BJ (cell line): ENCODE results near the gene ACAD11. TPM values are rescaled to one million over a fixed set of nuclear protein-coding genes. Genes with fewer than 3 reads are reported as not detected.
"Not testable (repeated sequence)": the region's sequence is repeated elsewhere in the genome, so short reads cannot be mapped to it uniquely, and the experiment has no call there.

ENCODE experiments used
- CTCF ChIA-PET: fragments of 350-600 bp; formaldehyde crosslinking; extraction: SDS; loops from one replicate; lab custom pipeline; 2021; ENCODE audit warnings: antibody characterized with exemption, inconsistent platforms; lab: Yijun Ruan, JAX
- POLR2A ChIA-PET: fragments of 300-600 bp; sonication (Branson Sonifier 250); formaldehyde crosslinking; extraction: SDS; loops from one replicate; lab custom pipeline; 2021; ENCODE audit warnings: antibody characterized with exemption; lab: Charles Lee
- DNase-seq: peaks from one replicate; pipeline ENCODE4 v3.0.0-alpha.2; 2011; ENCODE audit warnings: low read depth
- H3K27me3 ChIP-seq: 2 replicates; pipeline ENCODE4 v1.6.0; 2011; ENCODE audit warnings: low read length; ENCODE audit not compliant: control insufficient read depth, insufficient read depth
- H3K36me3 ChIP-seq: 2 replicates; pipeline ENCODE4 v1.5.1; 2011; ENCODE audit warnings: low read length; ENCODE audit not compliant: control insufficient read depth, insufficient read depth
- H3K4me3 ChIP-seq: 2 replicates; pipeline ENCODE4 v1.5.1; 2011; ENCODE audit warnings: low read depth, mild to moderate bottlenecking, control low read depth, low read length
- polyA plus RNA-seq: library from polyadenylated mRNA; depleted of rRNA; stranded (reverse); fragments of >200 nt; gene quantifications from 2 replicates; pipeline ENCODE4 v1.2.3, GENCODE V29; 2011
- TF ChIP-seq, protein P1 (sequence below): IDR thresholded peaks from 2 replicates; pipeline ENCODE4 v1.5.1; 2011; ENCODE audit warnings: low read depth, mild to moderate bottlenecking, control low read depth, inconsistent platforms, low read length, moderate library complexity; ENCODE audit not compliant: insufficient read depth

ACAD11 gene
- polyA plus RNA-seq, 1 experiment, result 19.6 TPM

DNA sequence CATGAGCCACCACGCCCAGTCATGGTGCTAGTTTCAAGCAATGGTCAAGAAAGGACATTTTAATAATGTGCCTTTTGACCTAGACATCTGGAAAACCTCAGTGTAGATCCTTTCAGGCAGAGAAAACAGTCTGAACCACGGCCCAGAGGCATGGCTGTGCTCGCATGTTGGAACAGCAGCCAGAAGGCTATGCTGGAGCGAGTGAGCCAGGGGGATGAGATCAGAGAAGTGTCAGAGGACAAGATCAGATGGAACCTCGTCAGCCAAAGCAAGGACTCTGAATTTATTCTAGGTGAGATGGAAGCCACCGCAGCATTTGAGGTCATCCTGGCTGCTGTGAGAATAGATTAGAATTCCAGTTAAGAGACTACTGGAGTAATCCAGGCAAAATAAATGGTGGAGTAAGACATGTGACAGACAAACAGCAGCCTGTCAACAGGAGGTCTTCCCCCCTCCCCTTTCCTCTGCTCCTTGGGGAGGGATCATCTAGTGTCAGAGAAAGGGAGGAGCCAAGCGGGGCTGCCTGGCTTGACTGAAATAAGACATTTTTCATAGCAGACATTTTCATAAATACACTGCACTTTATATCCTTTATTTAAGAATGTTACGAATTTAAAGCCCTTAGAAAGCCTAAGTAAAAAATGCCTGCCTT, 103.0 kb downstream of the ACAD11 start:
- CTCF ChIA-PET, result interaction anchor here (1.3 kb wide), 1 partner anchor 17 kb away, joined by 3 read pairs; no protein-coding TSS in a partner anchor
- POLR2A ChIA-PET, result no interaction called here
- TF ChIP-seq, protein P1, sequence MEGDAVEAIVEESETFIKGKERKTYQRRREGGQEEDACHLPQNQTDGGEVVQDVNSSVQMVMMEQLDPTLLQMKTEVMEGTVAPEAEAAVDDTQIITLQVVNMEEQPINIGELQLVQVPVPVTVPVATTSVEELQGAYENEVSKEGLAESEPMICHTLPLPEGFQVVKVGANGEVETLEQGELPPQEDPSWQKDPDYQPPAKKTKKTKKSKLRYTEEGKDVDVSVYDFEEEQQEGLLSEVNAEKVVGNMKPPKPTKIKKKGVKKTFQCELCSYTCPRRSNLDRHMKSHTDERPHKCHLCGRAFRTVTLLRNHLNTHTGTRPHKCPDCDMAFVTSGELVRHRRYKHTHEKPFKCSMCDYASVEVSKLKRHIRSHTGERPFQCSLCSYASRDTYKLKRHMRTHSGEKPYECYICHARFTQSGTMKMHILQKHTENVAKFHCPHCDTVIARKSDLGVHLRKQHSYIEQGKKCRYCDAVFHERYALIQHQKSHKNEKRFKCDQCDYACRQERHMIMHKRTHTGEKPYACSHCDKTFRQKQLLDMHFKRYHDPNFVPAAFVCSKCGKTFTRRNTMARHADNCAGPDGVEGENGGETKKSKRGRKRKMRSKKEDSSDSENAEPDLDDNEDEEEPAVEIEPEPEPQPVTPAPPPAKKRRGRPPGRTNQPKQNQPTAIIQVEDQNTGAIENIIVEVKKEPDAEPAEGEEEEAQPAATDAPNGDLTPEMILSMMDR, result no peak
- Histone ChIP-seq H3K36me3 (no peaks in the 10 kb centered on the region), H3K27me3 (no peaks in the 10 kb centered on the region), H3K4me3 (no peak overlapping the region)
- DNase-seq, result no peak

DNA sequence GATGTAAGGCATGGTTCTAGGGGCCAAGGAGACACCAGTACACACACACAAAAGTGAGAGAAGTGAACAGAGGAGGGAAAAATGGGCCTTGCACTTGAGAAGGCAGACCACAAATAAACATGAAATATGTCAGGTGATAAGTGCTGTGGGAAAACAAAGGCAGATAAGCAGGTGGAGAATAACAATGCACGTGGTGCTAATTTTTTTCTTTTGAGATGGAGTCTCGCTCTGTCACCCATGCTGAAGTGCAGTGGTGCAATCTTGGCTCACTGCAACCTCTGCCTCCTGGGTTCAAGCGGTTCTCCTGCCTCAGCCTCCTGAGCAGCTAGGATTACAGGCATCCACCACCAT, 103.6 kb downstream of the ACAD11 start:
- H3K36me3 ChIP-seq, H3K4me3 ChIP-seq, DNase-seq, POLR2A ChIA-PET, H3K27me3 ChIP-seq: not testable (repeated sequence)
- CTCF ChIA-PET, result interaction anchor here (1.7 kb wide), 1 partner anchor 20 kb away, joined by 3 read pairs; no protein-coding TSS in a partner anchor

DNA sequence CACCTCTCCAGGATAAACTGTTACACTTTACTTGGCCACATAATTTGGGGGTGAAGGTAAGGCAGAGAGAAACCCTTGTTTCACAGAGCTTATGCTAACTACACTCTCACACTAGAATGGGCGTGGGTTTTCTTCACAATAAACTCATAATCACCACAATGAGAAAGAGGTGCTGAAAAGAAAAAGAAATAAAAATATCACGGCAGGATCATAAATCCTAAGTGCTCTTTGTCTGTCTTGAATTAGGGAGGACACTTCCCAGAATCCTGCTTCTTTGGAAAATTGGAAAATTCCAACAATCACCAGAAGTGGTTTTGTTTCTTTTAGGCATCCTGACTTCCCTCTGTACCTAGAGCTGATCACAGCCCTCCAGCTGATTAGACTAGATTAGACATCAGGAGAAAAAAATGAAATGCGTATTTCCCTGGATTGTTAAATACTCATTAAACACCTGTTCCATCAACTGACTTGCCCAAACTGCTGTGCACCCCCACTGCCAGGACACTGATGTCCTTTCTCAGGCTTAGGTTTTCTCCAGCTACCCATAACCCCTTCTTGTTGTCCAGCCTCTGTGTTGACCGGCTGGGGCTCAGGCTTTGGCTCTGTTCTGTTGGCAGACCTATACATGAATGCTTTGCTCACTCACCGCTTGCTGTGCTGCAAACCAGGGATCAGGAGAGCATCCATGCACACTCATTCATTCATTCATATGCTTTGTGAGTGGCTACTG, 104.1 kb downstream of the ACAD11 start:
- TF ChIP-seq, protein P1, result no peak
- no peak for DNase-seq
- Histone ChIP-seq H3K4me3 (no peak overlapping the region), H3K27me3 (no peaks in the 10 kb centered on the region), H3K36me3 (no peaks in the 10 kb centered on the region)
- ChIA-PET CTCF (interaction anchor here (1.7 kb wide), 1 partner anchor 19 kb away, joined by 3 read pairs; no protein-coding TSS in a partner anchor), POLR2A (no interaction called here)

DNA sequence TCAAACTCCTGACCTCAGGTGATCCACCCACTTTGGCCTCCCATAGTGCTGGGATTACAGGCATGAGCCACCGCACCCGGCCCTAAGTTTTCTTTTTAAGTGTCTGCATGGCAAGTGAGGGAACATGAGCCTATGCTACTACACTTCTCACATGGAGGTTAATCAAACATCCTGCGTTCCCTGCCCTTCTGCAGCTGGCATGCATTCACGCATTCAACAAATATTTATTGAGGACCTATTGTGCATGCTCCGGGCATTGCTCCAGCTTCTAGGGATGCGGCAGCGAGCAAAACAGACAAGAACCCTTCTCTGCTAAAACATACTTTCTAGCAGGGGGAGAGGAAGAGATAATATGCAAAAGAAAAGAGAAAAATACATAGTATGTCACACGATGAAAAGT, 105.2 kb downstream of the ACAD11 start:
- CTCF ChIA-PET, result interaction anchor here (1.7 kb wide), 1 partner anchor 18 kb away, joined by 3 read pairs; no protein-coding TSS in a partner anchor
- H3K4me3 ChIP-seq, result no peak overlapping the region
- no peaks in the 10 kb centered on the region for H3K27me3 ChIP-seq
- TF ChIP-seq, protein P1, result no peak
- H3K36me3 ChIP-seq, result no peaks in the 10 kb centered on the region
- no peak for DNase-seq
- POLR2A ChIA-PET, result no interaction called here

DNA sequence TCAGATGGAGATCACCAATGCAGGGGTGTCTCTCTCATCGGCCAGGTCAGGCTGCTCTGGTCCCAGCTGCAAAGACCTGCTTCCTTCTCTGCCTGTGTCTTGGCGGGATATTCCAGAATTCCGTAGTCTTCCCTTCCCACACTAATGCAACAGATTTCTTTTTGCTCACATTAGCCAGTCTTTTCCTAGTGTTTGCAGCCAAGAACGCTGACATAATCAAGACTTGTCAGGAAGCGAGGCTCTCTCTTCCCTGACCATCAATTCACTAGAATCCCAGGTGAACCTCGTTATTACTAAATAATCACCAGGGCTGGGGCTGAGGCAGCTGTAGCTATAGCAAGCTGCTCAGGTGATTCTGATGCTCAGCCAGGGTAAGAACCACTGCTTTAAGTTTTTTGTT, 105.8 kb downstream of the ACAD11 start:
- POLR2A ChIA-PET, result no interaction called here
- TF ChIP-seq, protein P1, result no peak
- no peaks in the 10 kb centered on the region for H3K36me3 ChIP-seq
- H3K27me3 ChIP-seq, result no peaks in the 10 kb centered on the region
- CTCF ChIA-PET, result interaction anchor here (0.9 to 1.3 kb wide), 3 partner anchors 12 to 72 kb away, joined by 4 read pairs; no protein-coding TSS in a partner anchor
- H3K4me3 ChIP-seq, result no peak overlapping the region
- no peak for DNase-seq
